NT2/D1 (cell line): Measurements from ENCODE around the gene NOC2L.

Experiments used
- YY1 ChIP-seq: IDR thresholded peaks from 2 replicates; pipeline ENCODE4 v1.6.1; 2011; ENCODE audit not compliant: insufficient read length, insufficient read depth
- ZNF274 ChIP-seq: IDR thresholded peaks from 2 replicates; pipeline ENCODE4 v1.6.1; 2011; ENCODE audit warnings: mild to moderate bottlenecking, low read depth, low read length

- TF ChIP-seq YY1 (no peak), ZNF274 (no peak)
Measured at GRCh38 chr1:973459-974292, 14.6 kb upstream of the NOC2L start.
